Liver (tissue), 9 donors: Measurements from ENCODE around the gene MBOAT1. TPM values are rescaled to one million over a fixed set of nuclear protein-coding genes. Genes with fewer than 3 reads are reported as not detected.

Experiments used
- DNase-seq: peaks from one replicate; pipeline ENCODE4 v3.0.0-alpha.2; 2017; ENCODE audit warnings: low spot score
- H3K27ac ChIP-seq, 2 donors: one replicate each; pipeline ENCODE4 v1.7.0; 2013; ENCODE audit warnings: inconsistent platforms in 2 of 2, low read length in 2 of 2, control low read depth in 1 of 2, low read depth in 1 of 2, mild to moderate bottlenecking in 1 of 2
- H3K27me3 ChIP-seq, 4 donors: one replicate each; pipeline versions ENCODE4 v1.6.1 to v1.7.0; 2013; ENCODE audit warnings: low read length in 3 of 4, inconsistent platforms in 1 of 4, mild to moderate bottlenecking in 1 of 4, moderate library complexity in 1 of 4; ENCODE audit not compliant: control insufficient read depth in 4 of 4, insufficient read depth in 4 of 4
- H3K36me3 ChIP-seq, 4 donors: one replicate each; pipeline versions ENCODE4 v1.6.1 to v1.7.0; 2013; ENCODE audit warnings: low read length in 3 of 4, mild to moderate bottlenecking in 3 of 4, low read depth in 1 of 4, moderate library complexity in 1 of 4; ENCODE audit not compliant: control insufficient read depth in 4 of 4, insufficient read depth in 3 of 4
- H3K4me1 ChIP-seq, 4 donors: one replicate each; pipeline versions ENCODE4 v1.6.1 to v1.7.0; 2013; ENCODE audit warnings: low read length in 3 of 4, mild to moderate bottlenecking in 3 of 4, moderate library complexity in 1 of 4; ENCODE audit not compliant: control insufficient read depth in 4 of 4, insufficient read depth in 4 of 4
- H3K4me3 ChIP-seq, 3 donors: one replicate each; pipeline versions ENCODE4 v1.6.1 to v1.7.0; 2013; ENCODE audit warnings: low read length in 3 of 3, control low read depth in 1 of 3, low read depth in 1 of 3, mild to moderate bottlenecking in 1 of 3
- H3K9ac ChIP-seq, 2 donors: one replicate each; pipeline ENCODE4 v1.7.0; 2013; ENCODE audit warnings: low read length in 2 of 2, mild to moderate bottlenecking in 2 of 2, moderate library complexity in 2 of 2, control low read depth in 1 of 2, low read depth in 1 of 2
- H3K9me3 ChIP-seq, 4 donors: one replicate each; pipeline versions ENCODE4 v1.6.1 to v1.7.0; 2013; ENCODE audit warnings: low read length in 3 of 4; ENCODE audit not compliant: control insufficient read depth in 4 of 4
- ATF3 ChIP-seq: IDR thresholded peaks from 2 replicates; pipeline ENCODE4 v1.6.1; 2016; ENCODE audit warnings: antibody characterized with exemption
- CTCF ChIP-seq: fragments of 150-350 bp; IDR thresholded peaks from 2 replicates; pipeline ENCODE4 v1.5.1; 2017; ENCODE audit warnings: improper control_type of control experiment, low read depth, low read length; ENCODE audit not compliant: missing input control
- EGR1 ChIP-seq, 2 donors: IDR thresholded peaks; 2 replicates each; pipeline ENCODE4 v1.6.1; 2016 to 2018; ENCODE audit warnings: antibody characterized with exemption in 2 of 2, low read depth in 2 of 2
- FOXA1 ChIP-seq: IDR thresholded peaks from 2 replicates; pipeline ENCODE4 v1.6.1; 2016; ENCODE audit warnings: antibody characterized with exemption
- FOXA2 ChIP-seq: IDR thresholded peaks from 2 replicates; pipeline ENCODE4 v1.6.1; 2016; ENCODE audit warnings: antibody characterized with exemption
- GABPA ChIP-seq, 2 donors: IDR thresholded peaks in 1 of 2; conservative IDR thresholded peaks in 1 of 2; 2 replicates each; pipeline ENCODE4 v1.6.1; 2016; ENCODE audit warnings: antibody characterized with exemption in 2 of 2, mild to moderate bottlenecking in 1 of 2, moderate library complexity in 1 of 2
- HNF4A ChIP-seq, 2 donors: conservative IDR thresholded peaks; 2 replicates each; pipeline ENCODE4 v1.6.1; 2016; ENCODE audit warnings: antibody characterized with exemption in 2 of 2, mild to moderate bottlenecking in 2 of 2
- HNF4G ChIP-seq: IDR thresholded peaks from 2 replicates; pipeline ENCODE4 v1.6.1; 2016; ENCODE audit warnings: antibody characterized with exemption
- JUND ChIP-seq, 2 donors: IDR thresholded peaks; 2 replicates each; pipeline ENCODE4 v1.6.1; 2016; ENCODE audit warnings: antibody characterized with exemption in 2 of 2
- MAX ChIP-seq: IDR thresholded peaks from 2 replicates; pipeline ENCODE4 v1.6.1; 2016; ENCODE audit warnings: antibody characterized with exemption
- NR2F2 ChIP-seq: IDR thresholded peaks from 2 replicates; pipeline ENCODE4 v1.6.1; 2016; ENCODE audit warnings: antibody characterized with exemption
- RAD21 ChIP-seq, 2 donors: IDR thresholded peaks; 2 replicates each; pipeline ENCODE4 v1.6.1; 2016; ENCODE audit warnings: antibody characterized with exemption in 2 of 2, mild to moderate bottlenecking in 2 of 2
- REST ChIP-seq: IDR thresholded peaks from 2 replicates; pipeline ENCODE4 v1.6.1; 2016; ENCODE audit warnings: antibody characterized with exemption, mild to moderate bottlenecking
- RXRA ChIP-seq, 2 donors: IDR thresholded peaks; 2 replicates each; pipeline ENCODE4 v1.6.1; 2017 to 2018; ENCODE audit warnings: antibody characterized with exemption in 2 of 2, mild to moderate bottlenecking in 1 of 2
- SP1 ChIP-seq: IDR thresholded peaks from 2 replicates; pipeline ENCODE4 v1.6.1; 2018; ENCODE audit warnings: antibody characterized with exemption, mild to moderate bottlenecking
- TAF1 ChIP-seq: conservative IDR thresholded peaks from 2 replicates; pipeline ENCODE4 v1.6.1; 2016; ENCODE audit warnings: antibody characterized with exemption, mild to moderate bottlenecking
- YY1 ChIP-seq: IDR thresholded peaks from 2 replicates; pipeline ENCODE4 v1.6.1; 2016; ENCODE audit warnings: antibody characterized with exemption, mild to moderate bottlenecking
- ZBTB33 ChIP-seq: IDR thresholded peaks from 2 replicates; pipeline ENCODE4 v1.6.1; 2016; ENCODE audit warnings: antibody characterized with exemption
- WGBS: extraction: QIAGEN DNeasy Blood & Tissue Kit; methylation state at CpG from one replicate; pipeline ENCODE4 v1.1.7; 2013; 5-methylcytosine and 5-hydroxymethylcytosine counted together
- polyA plus RNA-seq, 2 donors: library from polyadenylated mRNA; stranded (reverse) in 1 of 2; unstranded in 1 of 2; fragments of 200-250 nt in 1 of 2; fragments of >200 nt in 1 of 2; fragmentation: Nextera tagmentation in 1 of 2; extraction: Ambion mirVana in 1 of 2; gene quantifications; one replicate each; pipeline versions ENCODE4 v1.2.1 to v1.2.3, GENCODE V29; 2013 to 2015
- total RNA-seq, 2 donors: library from RNA; depleted of rRNA; stranded (reverse); fragments of >200 nt; gene quantifications; one replicate each; pipeline ENCODE4 v1.2.3, GENCODE V29; 2014
- donor health status: healthy.
- donor health status: healthy.
- donor health status: healthy.
- donor health status: healthy.
- donor health status: healthy.

Gene MBOAT1
- total and polyA plus RNA-seq, 4 donors = 1.2 to 9.3 (median 3.3) TPM

- no peaks in the 10 kb centered on the region for H3K9me3 ChIP-seq
- H3K27me3 ChIP-seq = no peaks in the 10 kb centered on the region
- TF ChIP-seq NR2F2 (no peak), TAF1 (no peak), RAD21 (IDR thresholded peaks at IDR 0.05) (no peak), HNF4G (no peak), SP1 (no peak), MAX (no peak), ZBTB33 (no peak), JUND (IDR thresholded peaks at IDR 0.05) (no peak), FOXA2 (no peak), ATF3 (no peak), RXRA (IDR thresholded peaks at IDR 0.05) (no peak), EGR1 (IDR thresholded peaks at IDR 0.05; ENCODE audit: low read depth in 2 of 2) (no peak), REST (no peak), FOXA1 (no peak), GABPA (IDR thresholded peaks at IDR 0.05 in 1 of 2, conservative IDR thresholded peaks at IDR 0.05 in 1 of 2) (no peak), CTCF (no peak), HNF4A (conservative IDR thresholded peaks at IDR 0.05) (no peak), YY1 (no peak)
- peaks cover 0 to 5% (median 1%) of the 10 kb centered on the region in 4 donors for H3K4me1 ChIP-seq
- H3K4me3 ChIP-seq = no peak overlapping the region
- no peak overlapping the region for H3K27ac ChIP-seq
- DNase-seq = no peak
- H3K36me3 ChIP-seq = no peaks in the 10 kb centered on the region
- 97% methylated on average over 2 of the region's 2 CpGs for WGBS
- no peak overlapping the region for H3K9ac ChIP-seq
Measured at GRCh38 chr6:20232188-20232587, 19.9 kb upstream of the MBOAT1 start.
